Measurements from ENCODE around the gene LRRC3B. TPM values are rescaled to one million over a fixed set of nuclear protein-coding genes. Genes with fewer than 3 reads are reported as not detected.

The LRRC3B gene
- total and polyA plus RNA-seq, 7 donors: under 0.01 to 1.1 (median 0.41) TPM; not detected in 2

- WGBS, 2 donors: 78 to 79% methylated on average over 8 of the region's 8 CpGs
- intact Hi-C loops (cut with DNase I): no loop called here
- Histone ChIP-seq H3K4me3 (no peak overlapping the region), H3K36me3 (no peaks in the 10 kb centered on the region), H3K9me3 (no peaks in the 10 kb centered on the region), H3K27ac (no peak overlapping the region), H3K27me3 (peaks cover 0 to under 1% (median 0%) of the 10 kb centered on the region in 3 donors), H3K4me1 (no peaks in the 10 kb centered on the region)
- TF ChIP-seq POLR2AphosphoS5 (IDR thresholded peaks at IDR 0.05) (no peak), POLR2A (IDR thresholded peaks at IDR 0.05) (no peak), EP300 (IDR thresholded peaks at IDR 0.05) (no peak)
- TF ChIP-seq, protein P1, sequence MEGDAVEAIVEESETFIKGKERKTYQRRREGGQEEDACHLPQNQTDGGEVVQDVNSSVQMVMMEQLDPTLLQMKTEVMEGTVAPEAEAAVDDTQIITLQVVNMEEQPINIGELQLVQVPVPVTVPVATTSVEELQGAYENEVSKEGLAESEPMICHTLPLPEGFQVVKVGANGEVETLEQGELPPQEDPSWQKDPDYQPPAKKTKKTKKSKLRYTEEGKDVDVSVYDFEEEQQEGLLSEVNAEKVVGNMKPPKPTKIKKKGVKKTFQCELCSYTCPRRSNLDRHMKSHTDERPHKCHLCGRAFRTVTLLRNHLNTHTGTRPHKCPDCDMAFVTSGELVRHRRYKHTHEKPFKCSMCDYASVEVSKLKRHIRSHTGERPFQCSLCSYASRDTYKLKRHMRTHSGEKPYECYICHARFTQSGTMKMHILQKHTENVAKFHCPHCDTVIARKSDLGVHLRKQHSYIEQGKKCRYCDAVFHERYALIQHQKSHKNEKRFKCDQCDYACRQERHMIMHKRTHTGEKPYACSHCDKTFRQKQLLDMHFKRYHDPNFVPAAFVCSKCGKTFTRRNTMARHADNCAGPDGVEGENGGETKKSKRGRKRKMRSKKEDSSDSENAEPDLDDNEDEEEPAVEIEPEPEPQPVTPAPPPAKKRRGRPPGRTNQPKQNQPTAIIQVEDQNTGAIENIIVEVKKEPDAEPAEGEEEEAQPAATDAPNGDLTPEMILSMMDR (IDR thresholded peaks at IDR 0.05): no peak
- DNase-seq: no peak
Observed at GRCh38 chr3:26614006-26614685, 8.4 kb upstream of the LRRC3B start.

GRCh38 chr3:26621176-26621575 lies 1.4 kb upstream of the LRRC3B start:
- TF ChIP-seq, protein P1 (IDR thresholded peaks at IDR 0.05): no peak
- TF ChIP-seq POLR2A (IDR thresholded peaks at IDR 0.05) (no peak), EP300 (IDR thresholded peaks at IDR 0.05) (no peak), POLR2AphosphoS5 (IDR thresholded peaks at IDR 0.05) (no peak)

GRCh38 chr3:26621906-26622620 lies 509 bp upstream of the LRRC3B start:
- Histone ChIP-seq H3K9me3 (no peaks in the 10 kb centered on the region), H3K36me3 (no peaks in the 10 kb centered on the region), H3K4me1 (peaks cover 0 to 20% (median 15%) of the 10 kb centered on the region in 4 donors), H3K27me3 (peaks cover 9 to 50% (median 21%) of the 10 kb centered on the region in 3 donors), H3K27ac (no peak overlapping the region), H3K4me3 (peak overlapping the region in 3 of 4 donors; percentile 35 to 48 (median 44))
- 9 to 28% methylated on average over 25 of the region's 25 CpGs for WGBS, 2 donors
- intact Hi-C loops (cut with DNase I): no loop called here
- DNase-seq: no peak
- no peak for TF ChIP-seq POLR2AphosphoS5 (IDR thresholded peaks at IDR 0.05)
- TF ChIP-seq EP300 (IDR thresholded peaks at IDR 0.05): no peak

More at GRCh38 chr3:26621176-26621575, 1.4 kb upstream of the LRRC3B start:
- Histone ChIP-seq H3K4me1 (peaks cover 0 to 20% (median 15%) of the 10 kb centered on the region in 4 donors), H3K9me3 (no peaks in the 10 kb centered on the region), H3K27ac (no peak overlapping the region), H3K36me3 (no peaks in the 10 kb centered on the region), H3K27me3 (peaks cover 9 to 50% (median 21%) of the 10 kb centered on the region in 3 donors), H3K4me3 (no peak overlapping the region)
- intact Hi-C loops (cut with DNase I): no loop called here
- DNase-seq: no peak

DNA sequence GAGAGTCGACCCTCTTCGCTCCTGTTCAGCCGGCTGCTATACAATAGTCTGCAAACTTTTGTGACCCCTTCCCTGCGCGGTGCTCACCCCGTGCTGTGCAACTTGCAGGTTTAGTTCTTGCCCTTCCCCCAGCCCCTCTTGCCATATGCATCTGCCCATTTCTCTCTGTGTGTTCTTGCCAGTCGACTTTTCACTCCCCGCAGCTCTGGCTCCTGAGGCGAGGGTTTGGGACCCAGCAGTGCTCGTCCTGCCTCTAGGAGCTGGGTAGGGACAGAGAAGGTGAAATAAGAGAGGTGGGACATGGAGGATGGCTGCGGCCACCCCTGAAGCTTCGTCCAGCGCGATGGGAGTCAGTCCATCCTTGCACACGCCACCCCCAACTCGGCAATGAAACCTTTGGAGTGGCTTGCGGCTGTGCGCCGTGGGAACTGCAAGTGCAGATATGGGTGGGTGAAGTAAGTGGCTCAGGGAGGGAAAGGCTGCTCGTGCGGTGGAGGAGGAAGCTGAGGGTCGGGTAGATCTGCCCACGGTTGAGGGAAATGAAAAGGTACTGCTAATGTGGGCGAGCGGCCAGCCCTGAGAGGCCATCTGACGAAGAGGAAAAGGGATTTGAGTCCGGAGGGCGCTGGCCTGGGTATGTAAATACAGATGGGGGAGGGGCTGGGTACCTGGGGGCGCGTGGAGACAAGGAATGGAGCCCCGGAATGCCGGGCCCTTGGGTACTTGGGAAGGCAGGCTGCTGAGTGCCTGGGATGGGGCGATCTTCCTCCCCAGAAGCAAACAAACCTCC lies 1.0 kb downstream of the LRRC3B start:
- H3K4me1 ChIP-seq: peaks cover 0 to 20% (median 15%) of the 10 kb centered on the region in 4 donors
- H3K27ac ChIP-seq: no peak overlapping the region
- H3K36me3 ChIP-seq: no peaks in the 10 kb centered on the region
- TF ChIP-seq EP300 (IDR thresholded peaks at IDR 0.05): no peak
- TF ChIP-seq, protein P1 (IDR thresholded peaks at IDR 0.05): no peak
- TF ChIP-seq POLR2AphosphoS5 (IDR thresholded peaks at IDR 0.05): no peak
- TF ChIP-seq POLR2A (IDR thresholded peaks at IDR 0.05): no peak
- H3K4me3 ChIP-seq: peak overlapping the region in 3 of 4 donors; percentile 35 to 48 (median 44)
- H3K27me3 ChIP-seq: peaks cover 9 to 50% (median 21%) of the 10 kb centered on the region in 3 donors
- DNase-seq: peak; percentile 62
- intact Hi-C loops (cut with DNase I): no loop called here
- 3 to 7% methylated on average over 33 of the region's 33 CpGs for WGBS, 2 donors
- H3K9me3 ChIP-seq: no peaks in the 10 kb centered on the region
